GM12892 (cell line): ENCODE data around the gene TNC.

Experiments
- POLR2A ChIP-seq: IDR thresholded peaks from 2 replicates; pipeline ENCODE4 v1.6.1; 2011; ENCODE audit warnings: low read depth, low read length, control low read depth
- POLR2AphosphoS5 ChIP-seq: IDR thresholded peaks from 2 replicates; pipeline ENCODE4 v1.6.1; 2011; ENCODE audit warnings: low read depth, low read length, control low read depth

GRCh38 chr9:115161446-115161845, 43.5 kb upstream of the TNC start:
- no peak for TF ChIP-seq POLR2AphosphoS5
- TF ChIP-seq POLR2A, result no peak
